ENCODE measurements around the gene KCNJ14.
"Not testable (repeated sequence)": the region's sequence is repeated elsewhere in the genome, so short reads cannot be mapped to it uniquely, and the experiment has no call there.

KCNJ14 gene

GRCh38 chr19:48473161-48473966 lies 18.0 kb downstream of the KCNJ14 start:
- no peak for DNase-seq

GRCh38 chr19:48474084-48474592 lies 18.8 kb downstream of the KCNJ14 start:
- no peak for DNase-seq

DNA sequence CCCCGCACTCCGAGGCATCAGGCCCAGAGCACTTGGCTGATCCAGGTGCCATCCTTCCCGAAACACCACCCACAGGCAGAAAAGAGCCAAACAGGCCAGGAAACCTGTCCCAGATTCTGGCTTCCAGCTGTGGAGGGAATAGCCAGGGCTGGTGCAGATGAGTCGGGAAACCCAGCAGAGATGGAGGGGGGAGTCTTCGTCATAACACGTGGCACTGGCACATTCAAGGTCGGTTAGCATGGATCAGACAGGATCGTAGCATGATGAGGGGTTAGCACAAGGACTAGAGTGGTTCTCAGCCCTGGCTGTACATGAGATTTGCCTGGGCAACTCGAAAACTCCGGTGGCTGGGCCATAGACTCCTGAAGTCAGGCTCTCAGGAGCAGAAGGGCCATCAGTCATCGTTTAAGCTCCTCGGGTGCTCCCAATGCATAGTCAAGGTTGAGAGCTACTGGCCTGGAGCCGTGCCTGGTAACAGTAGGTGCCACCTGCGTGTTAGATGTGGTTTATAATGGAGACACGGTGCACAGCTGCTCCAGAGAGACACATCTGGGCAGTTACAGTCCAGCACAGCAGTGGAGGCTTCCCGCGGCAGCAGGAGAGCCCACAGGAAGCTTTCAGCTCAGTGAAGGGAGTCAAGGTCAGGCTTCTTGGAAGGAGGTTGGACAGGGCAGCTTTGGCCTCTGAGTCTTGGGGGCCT lies 20.1 kb downstream of the KCNJ14 start:
- DNase-seq = no peak

GRCh38 chr19:48476176-48476575 lies 20.8 kb downstream of the KCNJ14 start:
- DNase-seq = no peak

DNA sequence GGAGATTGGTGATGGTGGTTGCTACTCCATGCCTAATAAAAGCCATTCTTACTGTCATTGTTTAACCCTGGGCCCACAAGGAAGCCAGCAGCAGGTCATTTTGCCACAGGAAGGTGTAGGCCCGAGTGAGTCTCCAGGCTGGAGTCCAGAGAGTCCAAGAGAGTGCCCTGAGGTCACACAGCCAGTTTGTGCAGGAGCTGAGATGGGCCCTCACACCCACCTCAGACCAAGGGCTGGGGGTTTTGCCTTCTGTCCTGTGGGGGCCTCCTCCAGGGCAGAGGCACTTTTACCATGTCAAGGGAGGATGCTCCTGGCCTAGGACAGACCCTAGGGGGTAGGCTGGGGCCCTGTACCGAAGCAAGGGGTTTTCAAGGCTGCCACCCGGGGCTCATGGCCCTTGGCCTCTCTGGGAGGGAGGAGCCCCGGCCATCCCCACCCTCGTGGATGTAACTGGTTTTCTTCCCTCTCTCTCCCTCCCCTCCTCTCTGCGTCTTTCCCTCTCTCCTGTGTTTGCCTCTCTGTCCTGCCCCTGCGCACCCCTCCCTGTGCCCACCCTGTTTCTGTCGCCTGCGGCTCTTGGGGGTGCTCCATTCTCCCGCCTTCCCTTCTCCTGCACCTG lies 21.8 kb downstream of the KCNJ14 start:
- DNase-seq = no peak

- DNase-seq = no peak
Observed at GRCh38 chr19:48477698-48478338, 22.4 kb downstream of the KCNJ14 start.

DNA sequence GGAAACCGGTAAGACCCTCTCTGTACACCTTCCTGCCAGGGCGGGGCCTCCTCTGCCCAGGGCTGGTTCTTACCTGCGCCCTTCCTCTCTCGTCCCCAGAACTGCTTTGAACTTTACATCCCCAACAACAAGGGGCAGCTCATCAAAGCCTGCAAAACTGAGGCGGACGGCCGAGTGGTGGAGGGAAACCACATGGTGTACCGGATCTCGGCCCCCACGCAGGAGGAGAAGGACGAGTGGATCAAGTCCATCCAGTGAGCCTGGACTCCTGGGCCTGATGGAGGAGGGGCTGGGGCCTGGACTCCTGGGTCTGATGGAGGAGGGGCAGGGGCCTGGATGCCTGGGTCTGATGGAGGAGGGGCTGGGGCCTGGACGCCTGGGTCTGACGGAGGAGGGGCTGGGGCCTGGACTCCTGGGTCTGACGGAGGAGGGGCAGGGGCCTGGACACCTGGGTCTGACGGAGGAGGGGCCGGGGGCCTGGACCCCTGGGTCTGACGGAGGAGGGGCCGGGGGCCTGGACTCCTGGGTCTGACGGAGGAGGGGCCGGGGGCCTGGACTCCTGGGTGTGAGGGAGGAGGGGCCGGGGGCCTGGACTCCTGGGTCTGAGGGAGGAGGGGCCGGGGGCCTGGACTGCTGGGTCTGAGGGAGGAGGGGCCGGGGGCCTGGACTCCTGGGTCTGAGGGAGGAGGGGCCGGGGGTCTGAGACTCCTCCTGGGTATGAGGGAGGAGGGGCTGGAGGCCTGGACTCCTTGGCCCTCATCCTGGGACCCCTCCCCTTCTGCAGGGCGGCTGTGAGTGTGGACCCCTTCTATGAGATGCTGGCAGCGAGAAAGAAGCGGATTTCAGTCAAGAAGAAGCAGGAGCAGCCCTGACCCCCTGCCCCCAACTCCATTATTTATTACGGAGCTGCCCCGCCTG lies 23.2 kb downstream of the KCNJ14 start:
- DNase-seq = no peak

DNA sequence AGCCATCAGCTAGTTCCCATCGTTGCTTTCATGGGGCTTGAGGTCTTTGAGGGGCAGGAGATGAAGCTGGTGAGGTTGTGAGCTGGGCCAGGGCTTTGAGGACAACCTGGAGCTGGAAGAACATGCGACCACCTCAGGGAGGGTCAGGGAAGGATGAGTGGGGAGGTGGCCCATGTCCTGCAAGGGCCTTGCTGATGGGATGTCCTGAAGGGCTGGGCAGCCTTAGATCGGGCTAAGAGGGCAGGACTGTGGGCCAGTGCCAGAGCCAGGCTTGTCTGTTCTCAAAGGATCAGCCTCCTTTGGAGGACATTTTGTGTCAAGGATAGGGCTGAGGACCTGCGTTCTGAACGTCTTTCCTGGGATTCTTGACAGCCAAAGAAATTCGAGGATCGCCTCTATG lies 24.3 kb downstream of the KCNJ14 start:
- DNase-seq = no peak

DNA sequence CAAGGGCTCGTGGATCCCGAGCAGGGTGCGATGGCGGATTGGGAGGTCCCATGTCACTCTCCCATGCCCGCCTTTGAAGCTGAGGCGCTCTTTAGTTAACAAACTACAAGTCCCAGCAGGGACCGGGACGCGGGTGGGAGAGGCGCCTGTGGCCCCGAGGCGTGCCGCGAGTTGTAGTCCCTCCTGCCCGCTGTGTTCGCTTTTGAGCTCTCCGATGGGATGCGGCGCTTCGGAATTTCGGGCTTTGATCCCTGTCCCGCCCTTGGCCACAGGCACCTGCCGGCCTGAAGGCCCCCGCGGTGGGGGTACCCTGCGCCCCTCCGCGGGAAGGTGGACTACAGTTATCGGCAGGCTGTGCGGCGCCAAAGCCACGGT lies 24.8 kb downstream of the KCNJ14 start:
- DNase-seq = no peak

DNA sequence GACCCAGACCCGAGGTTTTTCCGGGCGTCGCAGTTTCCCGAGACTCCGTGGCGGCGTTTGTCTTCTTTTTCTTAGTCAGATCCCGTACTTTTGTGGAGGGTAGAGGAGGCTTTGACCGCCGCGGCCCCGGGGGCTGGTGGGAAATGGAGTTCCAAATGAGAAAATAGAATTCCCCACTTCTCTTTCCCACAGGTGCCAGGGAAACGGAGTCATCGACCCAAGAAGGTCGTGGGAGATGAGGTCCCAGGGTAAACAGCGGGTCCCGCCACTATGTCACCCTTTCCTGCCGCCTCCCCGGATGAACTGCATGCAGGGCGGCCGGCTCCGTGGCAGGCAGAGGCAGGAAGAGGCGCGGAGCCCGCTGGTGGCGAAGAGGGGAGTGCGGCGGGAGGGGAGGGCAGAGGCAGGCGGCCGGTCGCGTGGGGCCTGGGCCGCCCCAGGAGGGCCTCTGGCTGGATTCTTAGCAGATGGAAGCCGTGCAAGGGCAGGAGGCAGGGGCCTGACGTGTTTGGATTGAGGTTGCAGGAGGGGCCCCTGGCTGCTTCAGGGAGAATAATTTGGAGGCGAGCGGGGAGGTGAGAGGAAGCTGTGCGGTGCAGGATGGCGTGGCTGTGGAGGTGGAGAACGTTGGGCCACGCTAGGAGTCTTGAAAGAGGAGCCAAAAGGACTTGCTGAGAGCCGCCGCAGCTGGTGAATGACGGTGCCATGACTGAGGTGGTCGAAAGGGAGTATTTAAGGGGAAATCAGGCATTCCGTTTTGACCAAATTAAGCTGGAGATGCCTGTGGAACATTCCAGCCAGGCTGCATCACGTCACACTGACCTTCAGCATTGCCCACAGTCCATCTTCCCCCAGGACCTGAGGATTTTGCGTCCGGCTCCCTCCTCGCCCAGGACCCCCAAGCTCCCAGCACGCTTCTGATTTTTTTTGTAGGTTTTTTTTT lies 25.5 kb downstream of the KCNJ14 start:
- DNase-seq = peak; percentile 56

GRCh38 chr19:48481846-48482639 lies 26.7 kb downstream of the KCNJ14 start:
- DNase-seq = no peak

DNA sequence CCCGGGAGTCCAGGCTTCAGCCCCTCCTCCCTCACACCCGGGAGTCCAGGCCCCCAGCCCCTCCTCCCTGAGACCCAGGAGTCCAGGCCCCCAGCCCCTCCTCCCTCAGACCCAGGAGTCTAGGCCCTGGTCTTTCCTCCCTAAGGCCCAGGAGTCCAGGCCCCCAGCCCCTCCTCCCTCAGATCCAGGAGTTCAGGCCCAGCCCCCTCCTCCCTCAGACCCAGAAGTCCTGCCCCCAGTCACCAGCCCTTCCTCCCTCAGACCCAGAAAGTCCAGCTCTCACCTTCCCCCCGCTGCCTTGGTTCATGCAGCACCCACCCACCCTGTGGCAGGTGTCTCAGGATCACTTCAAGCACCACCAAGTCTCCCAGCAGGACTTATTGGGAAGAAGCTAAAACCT lies 27.9 kb downstream of the KCNJ14 start:
- DNase-seq = no peak

DNA sequence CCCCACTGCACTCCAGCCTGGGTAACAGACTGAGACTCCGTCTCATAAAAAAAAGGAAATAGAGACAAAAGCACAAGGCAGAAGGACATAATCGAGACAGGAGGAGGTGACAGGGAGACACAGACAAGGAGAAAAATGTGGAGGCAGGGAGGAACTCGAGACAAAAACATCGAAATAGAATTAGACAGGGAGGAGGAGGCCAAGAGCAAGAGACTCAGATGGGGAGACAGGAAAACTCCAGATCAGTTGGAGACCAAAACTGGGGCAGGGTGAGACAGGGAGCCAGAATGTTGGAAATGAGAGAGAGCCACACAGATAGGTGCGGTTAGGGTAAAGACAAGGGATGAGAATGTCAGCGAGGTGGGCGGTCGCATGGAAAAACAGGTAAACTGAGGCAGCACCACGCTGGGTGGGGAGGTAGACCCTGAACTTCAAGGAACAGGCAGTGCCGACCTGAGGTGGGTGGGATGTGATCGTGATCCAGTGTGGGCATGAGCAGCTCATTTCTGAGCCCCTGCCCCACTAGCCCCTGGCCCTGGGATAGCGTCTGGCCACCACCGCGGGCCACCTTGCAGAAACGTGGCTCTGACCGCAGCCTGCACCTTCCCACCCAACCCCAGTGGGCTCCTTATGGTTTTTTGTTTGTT lies 29.0 kb downstream of the KCNJ14 start:
- no peak for DNase-seq

GRCh38 chr19:48484931-48485612 lies 29.7 kb downstream of the KCNJ14 start:
- DNase-seq = no peak

DNA sequence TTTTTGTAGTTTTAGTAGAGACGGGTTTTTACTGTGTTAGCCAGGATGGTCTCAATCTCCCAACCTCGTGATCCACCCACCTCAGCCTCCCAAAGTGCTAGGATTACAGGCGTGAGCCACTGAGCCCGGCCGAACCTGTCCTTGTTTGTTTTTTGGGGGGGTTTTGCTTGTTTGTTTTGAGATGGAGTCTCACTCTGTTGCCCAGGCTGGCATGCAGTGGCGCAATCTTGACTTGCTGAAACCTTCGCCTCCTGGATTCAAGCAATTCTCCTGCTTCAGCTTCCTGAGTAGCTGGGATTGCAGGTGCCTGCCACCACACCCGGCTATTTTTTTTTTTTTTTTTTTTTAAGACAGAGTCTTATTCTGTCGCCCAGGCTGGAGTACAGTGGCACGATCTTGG lies 31.3 kb downstream of the KCNJ14 start:
- not testable (repeated sequence) for DNase-seq

GRCh38 chr19:48487544-48487943 lies 32.2 kb downstream of the KCNJ14 start:
- DNase-seq = no peak

DNA sequence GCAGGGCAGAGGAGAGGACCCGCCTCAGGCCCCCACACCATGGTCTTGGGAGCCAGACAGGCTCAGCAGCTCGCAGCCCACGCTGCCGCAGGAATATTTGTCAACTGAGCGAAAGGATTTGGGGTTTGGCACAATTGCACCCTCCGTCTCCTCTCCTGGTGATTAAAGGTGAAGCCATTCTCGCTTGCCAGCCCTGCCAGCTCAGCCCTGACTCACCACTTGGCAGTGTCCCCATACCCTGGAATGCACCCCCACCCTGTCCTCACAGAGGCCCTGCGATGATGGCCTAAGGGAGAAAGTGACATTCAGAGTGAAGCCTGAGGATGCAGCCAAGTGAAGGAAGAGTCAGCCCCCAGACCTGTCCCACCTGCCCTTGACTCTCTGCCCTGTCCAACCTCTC lies 32.6 kb downstream of the KCNJ14 start:
- DNase-seq = no peak

GRCh38 chr19:48488478-48488877 lies 33.1 kb downstream of the KCNJ14 start:
- not testable (repeated sequence) for DNase-seq

DNA sequence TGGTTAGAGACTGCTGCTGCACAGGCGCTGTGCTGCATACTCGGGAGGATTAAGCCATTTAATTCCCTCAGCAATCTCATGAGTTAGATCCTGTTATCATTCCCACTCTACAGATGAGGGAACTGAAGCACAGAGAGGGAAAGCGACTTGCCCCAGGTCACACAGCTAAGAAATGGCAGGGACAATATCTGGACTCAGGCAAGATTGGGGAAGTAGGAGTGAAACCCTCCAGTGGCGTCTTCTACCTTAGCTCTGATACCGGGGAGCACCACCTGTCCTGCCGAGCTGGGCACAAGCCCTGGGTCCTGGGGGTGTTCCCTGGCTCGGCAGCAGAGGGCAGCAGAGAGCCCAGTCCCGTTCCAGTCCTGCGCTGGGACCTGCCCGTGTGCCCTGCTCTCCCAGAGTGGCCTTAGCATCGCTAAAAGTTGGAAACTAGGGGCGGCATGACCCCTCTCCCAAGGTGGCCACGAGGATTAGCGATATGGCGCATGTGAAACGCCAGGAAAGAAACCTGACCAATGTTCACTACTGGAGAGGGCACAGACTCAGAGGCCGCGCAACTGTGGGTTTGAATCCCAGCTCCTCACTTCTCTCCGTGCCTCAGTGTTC lies 34.3 kb downstream of the KCNJ14 start:
- peak; percentile 80 for DNase-seq

Data from stimulated activated CD4-positive, alpha-beta T cell treated with anti-CD3 and anti-CD28 coated beads, Interleukin-1b, Interleukin-23, amount 100 ng/mL, for 48 hours (primary cell).